Activated effector memory CD4-positive, alpha-beta T cell treated with Interleukin-2 at 50 U/mL for 16 hours (primary cell): ENCODE data around the gene GAGE2A.
"Not testable (repeated sequence)": the region's sequence is repeated elsewhere in the genome, so short reads cannot be mapped to it uniquely, and the experiment has no call there.

Experiments used
- DNase-seq: peaks from one replicate; pipeline ENCODE4 v3.0.0-alpha.2; 2020

The GAGE2A gene

GRCh38 chrX:49589196-49589595, at the start of gene GAGE2A:
Gene GAGE2A, plus strand, starts transcription at chrX:49589496. Its CDS starts 1,155 bp downstream, at chrX:49590651.
- DNase-seq = not testable (repeated sequence)

DNA sequence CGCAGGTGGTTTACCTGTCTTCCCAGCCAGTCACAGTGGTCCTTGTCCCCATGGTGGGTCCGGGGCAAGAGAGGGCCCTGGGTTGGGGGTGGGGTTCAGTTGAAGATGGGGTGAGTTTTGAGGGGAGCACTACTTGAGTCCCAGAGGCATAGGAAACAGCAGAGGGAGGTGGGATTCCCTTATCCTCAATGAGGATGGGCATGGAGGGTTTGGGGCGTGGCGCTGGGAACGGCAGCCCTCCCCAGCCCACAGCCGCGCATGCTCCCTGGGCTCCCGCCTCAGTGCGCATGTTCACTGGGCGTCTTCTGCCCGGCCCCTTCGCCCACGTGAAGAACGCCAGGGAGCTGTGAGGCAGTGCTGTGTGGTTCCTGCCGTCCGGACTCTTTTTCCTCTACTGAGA, 47.9 kb upstream of the GAGE2A start, which contains the start of gene GAGE12D:
TSS of gene GAGE12D (plus strand) at position 301 of the 400 bp plus-strand sequence. CDS start 1,155 bp downstream, outside the sequence.
- DNase-seq = not testable (repeated sequence)

DNA sequence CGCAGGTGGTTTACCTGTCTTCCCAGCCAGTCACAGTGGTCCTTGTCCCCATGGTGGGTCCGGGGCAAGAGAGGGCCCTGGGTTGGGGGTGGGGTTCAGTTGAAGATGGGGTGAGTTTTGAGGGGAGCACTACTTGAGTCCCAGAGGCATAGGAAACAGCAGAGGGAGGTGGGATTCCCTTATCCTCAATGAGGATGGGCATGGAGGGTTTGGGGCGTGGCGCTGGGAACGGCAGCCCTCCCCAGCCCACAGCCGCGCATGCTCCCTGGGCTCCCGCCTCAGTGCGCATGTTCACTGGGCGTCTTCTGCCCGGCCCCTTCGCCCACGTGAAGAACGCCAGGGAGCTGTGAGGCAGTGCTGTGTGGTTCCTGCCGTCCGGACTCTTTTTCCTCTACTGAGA, 38.3 kb upstream of the GAGE2A start, which contains the start of gene GAGE12E:
TSS of gene GAGE12E (plus strand) at position 301 of the 400 bp plus-strand sequence. CDS start 1,155 bp downstream, outside the sequence.
- not testable (repeated sequence) for DNase-seq

- DNase-seq = not testable (repeated sequence)
Measured at GRCh38 chrX:49560542-49560941, 28.8 kb upstream of the GAGE2A start, which contains the start of gene GAGE12F. Gene GAGE12F, plus strand, starts transcription at chrX:49560842. Its CDS starts 1,155 bp downstream, at chrX:49561997.

DNA sequence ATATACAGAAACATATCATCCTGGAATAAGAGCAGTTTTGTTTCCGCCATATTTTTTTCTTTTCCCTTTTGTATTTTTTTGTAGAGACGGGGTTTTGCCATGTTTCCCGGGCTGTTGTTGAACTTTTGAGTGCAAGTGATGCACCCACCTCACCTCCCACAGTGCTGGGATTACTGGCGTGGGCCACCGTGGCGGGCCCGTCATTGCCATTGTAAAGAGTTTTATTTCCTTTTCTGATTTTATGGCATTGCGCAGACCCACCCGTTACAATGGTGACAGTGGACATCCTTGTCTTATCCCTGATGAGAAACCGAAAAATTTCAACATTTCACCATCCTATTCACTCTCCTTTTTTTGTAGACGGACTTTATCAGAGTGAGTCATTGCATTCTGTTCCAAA, 20.6 kb upstream of the GAGE2A start:
- not testable (repeated sequence) for DNase-seq

GRCh38 chrX:49569152-49569551, 20.1 kb upstream of the GAGE2A start:
- DNase-seq = not testable (repeated sequence)

DNA sequence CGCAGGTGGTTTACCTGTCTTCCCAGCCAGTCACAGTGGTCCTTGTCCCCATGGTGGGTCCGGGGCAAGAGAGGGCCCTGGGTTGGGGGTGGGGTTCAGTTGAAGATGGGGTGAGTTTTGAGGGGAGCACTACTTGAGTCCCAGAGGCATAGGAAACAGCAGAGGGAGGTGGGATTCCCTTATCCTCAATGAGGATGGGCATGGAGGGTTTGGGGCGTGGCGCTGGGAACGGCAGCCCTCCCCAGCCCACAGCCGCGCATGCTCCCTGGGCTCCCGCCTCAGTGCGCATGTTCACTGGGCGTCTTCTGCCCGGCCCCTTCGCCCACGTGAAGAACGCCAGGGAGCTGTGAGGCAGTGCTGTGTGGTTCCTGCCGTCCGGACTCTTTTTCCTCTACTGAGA, 19.2 kb upstream of the GAGE2A start, which contains the start of gene GAGE12G:
TSS of gene GAGE12G (plus strand) at position 301 of the 400 bp plus-strand sequence. CDS start 1,155 bp downstream, outside the sequence.
- DNase-seq = not testable (repeated sequence)

GRCh38 chrX:49579649-49580048, 9.6 kb upstream of the GAGE2A start, which contains the start of gene GAGE12H:
Gene GAGE12H, plus strand, starts transcription at chrX:49579949. Its CDS starts 1,155 bp downstream, at chrX:49581104.
- not testable (repeated sequence) for DNase-seq

DNA sequence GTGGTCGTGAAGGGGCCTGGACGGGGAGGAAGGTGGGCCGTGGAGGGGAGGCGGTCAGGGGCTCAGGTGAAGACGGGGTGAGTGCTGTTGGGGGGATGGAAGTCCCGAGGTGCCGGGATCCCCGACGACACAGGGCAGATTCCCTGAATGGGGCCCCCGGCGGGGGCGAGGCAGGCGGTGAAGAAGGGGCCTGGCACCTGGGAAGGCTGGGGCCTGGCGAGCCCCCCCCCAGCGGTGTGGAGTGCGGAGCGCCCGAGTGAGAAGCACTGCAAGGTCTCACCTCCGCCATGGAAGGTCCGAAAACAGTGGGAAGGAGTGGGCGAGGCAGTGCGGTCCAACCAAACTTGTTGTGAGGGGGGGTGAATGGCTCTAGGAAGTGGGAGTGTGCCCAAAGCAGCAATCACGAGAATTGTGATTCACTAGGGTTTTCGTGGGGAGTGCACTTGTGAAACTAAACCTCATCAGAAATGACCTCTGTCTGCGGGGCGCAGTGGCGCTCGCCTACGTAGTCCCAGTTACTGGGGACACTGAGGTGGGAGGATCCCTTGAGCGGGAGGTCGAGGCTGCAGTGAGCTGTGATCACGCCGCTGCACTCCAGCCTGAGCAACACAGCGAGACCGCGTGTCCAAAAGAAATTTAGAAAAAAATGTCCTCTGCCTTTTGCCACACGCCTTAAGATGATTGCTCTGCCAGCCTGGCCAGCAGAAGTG, 628 bp downstream of the GAGE2A start:
- not testable (repeated sequence) for DNase-seq

- DNase-seq = not testable (repeated sequence)
Measured at GRCh38 chrX:49590488-49590887, 1.2 kb downstream of the GAGE2A start.

- not testable (repeated sequence) for DNase-seq
Measured at GRCh38 chrX:49598720-49599119, 9.4 kb downstream of the GAGE2A start, which contains the start of gene GAGE1. Gene GAGE1, plus strand, starts transcription at chrX:49599020. Its CDS starts 1,155 bp downstream, at chrX:49600175.

GRCh38 chrX:49610718-49611310, 21.5 kb downstream of the GAGE2A start:
- DNase-seq = no peak

DNA sequence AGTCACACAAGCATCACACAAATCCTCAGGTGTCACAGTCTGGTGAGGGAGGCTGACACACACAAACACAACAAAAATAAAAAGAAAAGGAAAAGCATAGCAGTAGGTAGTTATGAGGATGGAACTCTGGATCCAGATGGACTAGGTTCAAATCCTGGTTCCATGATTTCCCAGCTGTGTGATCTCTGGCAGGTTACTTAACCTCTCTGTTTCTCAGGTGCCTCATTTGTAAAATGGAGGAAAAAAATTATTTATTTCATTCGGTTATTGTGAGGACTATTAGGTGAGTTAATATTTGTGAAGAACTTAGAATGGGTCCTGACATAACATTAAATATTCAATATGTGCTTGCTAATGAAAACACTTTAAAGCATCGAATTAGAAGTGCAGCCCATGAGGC, 29.3 kb downstream of the GAGE2A start:
- DNase-seq = no peak

DNA sequence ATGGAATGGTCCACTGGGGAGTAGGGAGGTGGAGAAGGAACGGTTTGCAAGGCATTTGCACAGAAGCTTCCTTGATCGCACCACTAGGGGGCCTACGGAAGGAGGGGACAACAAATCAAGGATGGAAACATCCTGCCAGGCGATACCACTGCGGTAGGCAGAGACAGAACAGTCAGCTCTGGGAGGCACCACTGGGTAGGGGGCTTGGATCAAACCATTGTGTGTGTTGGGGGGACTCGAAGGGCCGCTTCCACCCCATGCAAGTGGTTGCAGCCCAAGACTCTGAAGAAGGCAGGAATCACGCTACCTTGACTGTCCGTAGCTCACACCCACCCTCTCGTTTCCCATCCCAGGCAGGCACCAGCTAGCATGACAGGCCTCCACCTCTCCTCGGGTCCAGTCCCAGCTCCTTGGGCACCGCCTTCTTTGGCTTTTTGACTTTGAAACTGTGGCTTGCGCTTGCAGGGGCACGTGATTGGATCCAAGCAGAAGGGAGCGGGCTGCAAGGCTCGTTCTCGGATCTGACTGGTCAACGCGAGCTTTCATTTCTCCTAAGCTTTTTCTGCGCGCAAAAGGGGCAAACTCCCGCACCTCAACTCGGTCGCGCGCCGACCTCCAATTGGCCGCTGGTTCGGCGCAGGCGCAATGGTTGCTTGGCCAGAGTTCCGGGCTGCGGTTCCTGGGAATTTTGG, 37.9 kb downstream of the GAGE2A start:
- DNase-seq = no peak

- no peak for DNase-seq
Measured at GRCh38 chrX:49644991-49645637, 55.8 kb downstream of the GAGE2A start.
